Prostate gland (tissue), 2 donors: Measurements from ENCODE around the gene LIMS2.

Experiments
- POLR2A ChIP-seq: fragments of 450-650 bp; IDR thresholded peaks from one replicate; pipeline ENCODE4 v1.6.1; 2016; ENCODE audit warnings: antibody characterized with exemption, mild to moderate bottlenecking
- POLR2AphosphoS5 ChIP-seq: sonication (generic); formaldehyde crosslinking; IDR thresholded peaks from one replicate; pipeline ENCODE4 v1.6.1; 2017; ENCODE audit warnings: antibody characterized with exemption
- TF ChIP-seq, protein P1 (sequence below), 4 experiments: fragments of 200-600 bp in 2 of 4; fragments of 450-650 bp in 2 of 4; sonication (generic) in 2 of 4; IDR thresholded peaks; 1 replicate in 3 of 4; 2 replicates in 1 of 4; pipeline ENCODE4 v1.5.1; 2016 to 2019; ENCODE audit warnings: antibody characterized with exemption in 4 of 4, mild to moderate bottlenecking in 2 of 4, moderate library complexity in 2 of 4

DNA sequence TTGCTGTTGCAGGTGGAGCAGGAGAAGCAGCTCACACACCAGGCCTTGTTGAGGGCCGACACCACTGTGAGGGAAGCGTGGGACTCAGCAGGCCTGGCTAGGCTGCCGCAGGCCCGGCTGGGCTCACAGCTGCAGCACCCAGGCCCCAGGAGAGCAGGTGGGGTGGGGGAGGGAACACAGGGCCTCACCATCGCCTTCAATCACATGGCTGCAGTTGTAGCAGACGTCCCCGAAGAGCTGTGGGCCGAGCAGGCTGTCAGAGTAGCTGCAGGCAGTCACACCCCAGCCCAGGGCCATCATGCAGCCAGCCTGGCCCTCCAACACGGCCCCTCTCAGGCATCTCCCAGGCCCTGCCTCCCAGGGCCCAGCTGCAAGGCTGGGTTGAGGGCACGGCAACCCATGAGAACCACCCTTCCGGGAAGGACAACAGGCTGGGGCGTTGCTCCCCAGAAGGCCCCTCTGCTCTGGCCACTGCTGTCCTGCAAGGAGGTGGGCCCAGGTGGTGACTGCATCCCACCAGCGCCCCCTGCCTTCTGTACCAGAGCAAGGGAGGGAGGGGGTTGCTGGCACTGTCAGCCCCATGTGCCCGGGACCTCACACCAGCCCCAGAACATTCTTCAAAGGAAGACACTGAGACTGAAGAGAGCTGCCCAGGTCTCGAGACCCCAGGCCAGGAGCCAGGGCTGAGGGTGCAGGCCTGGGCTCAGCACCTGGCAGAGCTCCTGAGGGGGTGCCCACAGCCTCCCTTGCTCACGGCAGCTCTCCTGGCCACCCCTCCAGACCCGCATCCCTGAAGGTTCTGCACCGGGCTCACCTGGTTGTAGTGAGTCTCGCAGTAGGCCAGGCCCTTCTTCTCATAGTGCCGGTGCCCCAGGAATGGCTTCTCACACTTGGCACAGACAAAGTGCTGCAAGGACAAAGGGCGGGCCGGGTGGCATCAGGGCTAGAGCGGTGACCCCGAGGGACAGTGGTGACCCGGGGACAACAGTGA, 35.0 kb downstream of the LIMS2 start:
- TF ChIP-seq POLR2A (no peak), POLR2AphosphoS5 (no peak)
- TF ChIP-seq, protein P1, sequence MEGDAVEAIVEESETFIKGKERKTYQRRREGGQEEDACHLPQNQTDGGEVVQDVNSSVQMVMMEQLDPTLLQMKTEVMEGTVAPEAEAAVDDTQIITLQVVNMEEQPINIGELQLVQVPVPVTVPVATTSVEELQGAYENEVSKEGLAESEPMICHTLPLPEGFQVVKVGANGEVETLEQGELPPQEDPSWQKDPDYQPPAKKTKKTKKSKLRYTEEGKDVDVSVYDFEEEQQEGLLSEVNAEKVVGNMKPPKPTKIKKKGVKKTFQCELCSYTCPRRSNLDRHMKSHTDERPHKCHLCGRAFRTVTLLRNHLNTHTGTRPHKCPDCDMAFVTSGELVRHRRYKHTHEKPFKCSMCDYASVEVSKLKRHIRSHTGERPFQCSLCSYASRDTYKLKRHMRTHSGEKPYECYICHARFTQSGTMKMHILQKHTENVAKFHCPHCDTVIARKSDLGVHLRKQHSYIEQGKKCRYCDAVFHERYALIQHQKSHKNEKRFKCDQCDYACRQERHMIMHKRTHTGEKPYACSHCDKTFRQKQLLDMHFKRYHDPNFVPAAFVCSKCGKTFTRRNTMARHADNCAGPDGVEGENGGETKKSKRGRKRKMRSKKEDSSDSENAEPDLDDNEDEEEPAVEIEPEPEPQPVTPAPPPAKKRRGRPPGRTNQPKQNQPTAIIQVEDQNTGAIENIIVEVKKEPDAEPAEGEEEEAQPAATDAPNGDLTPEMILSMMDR (IDR thresholded peaks at IDR 0.05): no peak
